Upper lobe of right lung (tissue), 1 donor: Measurements from ENCODE around the gene OR14I1. TPM values are rescaled to one million over a fixed set of nuclear protein-coding genes. Genes with fewer than 3 reads are reported as not detected.

Experiments
- ATAC-seq: fragments of 200-7000 bp; cut with Tn5 transposase; one replicate; pipeline ENCODE4 v1.9.1; 2020; ENCODE audit warnings: mild to moderate bottlenecking, moderate library complexity
- DNase-seq: peaks from one replicate; pipeline ENCODE4 v3.0.0-alpha.2; 2020
- H3K27ac ChIP-seq: fragments of 200-600 bp; one replicate; pipeline ENCODE4 v1.8.0; 2022
- H3K27me3 ChIP-seq: fragments of 200-600 bp; one replicate; pipeline ENCODE4 v1.8.0; 2022; ENCODE audit warnings: mild to moderate bottlenecking
- H3K36me3 ChIP-seq: fragments of 200-600 bp; one replicate; pipeline ENCODE4 v1.8.0; 2022
- H3K4me1 ChIP-seq: fragments of 200-600 bp; one replicate; pipeline ENCODE4 v1.8.0; 2022
- H3K4me3 ChIP-seq: fragments of 200-600 bp; one replicate; pipeline ENCODE4 v1.8.0; 2022; ENCODE audit warnings: mild to moderate bottlenecking
- H3K9me3 ChIP-seq: fragments of 200-600 bp; one replicate; pipeline ENCODE4 v1.8.0; 2022
- intact Hi-C: fragments of 100-400 bp; cut with DNase I; formaldehyde crosslinking; loops from one replicate; pipeline ENCODE4 v1.11.0; 2022
- total RNA-seq: library from RNA; stranded (reverse); fragmentation: NEBNext Ultra II Directional; extraction: Animal tissue kit (Norgen Biotek cat#: 25700); gene quantifications from one replicate; pipeline ENCODE4 v1.2.1, GENCODE V29; 2021
- TF ChIP-seq, protein P1 (sequence below): fragments of 200-600 bp; IDR thresholded peaks from one replicate; pipeline ENCODE4 v1.8.0; 2022; ENCODE audit warnings: antibody characterized with exemption
- donor health status: DM: no; HTN: yes; CAD: no; lungs with severe emphysema.

Gene OR14I1
- total RNA-seq, 1 donor from 2014 or later = not detected

DNA sequence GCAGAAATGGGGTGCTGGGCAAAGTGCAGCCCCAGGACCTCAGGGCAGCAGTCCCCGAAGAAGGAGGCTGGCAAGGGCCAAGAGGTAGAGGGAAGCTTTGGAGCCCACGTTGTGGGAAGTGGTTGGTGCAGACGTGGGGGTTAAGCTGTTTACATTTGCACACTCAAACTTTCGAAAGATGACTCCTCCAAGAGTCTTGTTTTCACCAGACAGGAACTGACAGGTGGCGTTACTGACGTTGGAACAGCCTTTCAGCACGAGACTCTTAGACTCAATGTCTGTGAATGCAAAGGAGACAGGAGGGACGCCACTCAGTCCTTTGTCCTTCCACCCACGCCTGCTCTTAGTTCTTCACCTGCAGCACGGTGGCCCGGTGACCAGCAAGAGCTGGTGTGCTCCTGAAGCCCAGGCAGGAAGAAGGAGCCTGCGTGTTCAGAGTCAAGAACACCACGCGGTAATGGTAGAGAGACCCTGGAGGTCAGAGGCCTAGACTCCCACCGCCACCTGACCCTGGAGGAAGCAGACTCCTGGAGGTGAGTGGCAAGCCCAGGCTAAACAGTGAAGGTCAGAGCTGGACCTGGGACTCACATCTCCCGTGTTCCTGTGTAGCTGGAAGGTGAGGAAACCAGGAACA lies 37.1 kb upstream of the OR14I1 start:
- TF ChIP-seq, protein P1, sequence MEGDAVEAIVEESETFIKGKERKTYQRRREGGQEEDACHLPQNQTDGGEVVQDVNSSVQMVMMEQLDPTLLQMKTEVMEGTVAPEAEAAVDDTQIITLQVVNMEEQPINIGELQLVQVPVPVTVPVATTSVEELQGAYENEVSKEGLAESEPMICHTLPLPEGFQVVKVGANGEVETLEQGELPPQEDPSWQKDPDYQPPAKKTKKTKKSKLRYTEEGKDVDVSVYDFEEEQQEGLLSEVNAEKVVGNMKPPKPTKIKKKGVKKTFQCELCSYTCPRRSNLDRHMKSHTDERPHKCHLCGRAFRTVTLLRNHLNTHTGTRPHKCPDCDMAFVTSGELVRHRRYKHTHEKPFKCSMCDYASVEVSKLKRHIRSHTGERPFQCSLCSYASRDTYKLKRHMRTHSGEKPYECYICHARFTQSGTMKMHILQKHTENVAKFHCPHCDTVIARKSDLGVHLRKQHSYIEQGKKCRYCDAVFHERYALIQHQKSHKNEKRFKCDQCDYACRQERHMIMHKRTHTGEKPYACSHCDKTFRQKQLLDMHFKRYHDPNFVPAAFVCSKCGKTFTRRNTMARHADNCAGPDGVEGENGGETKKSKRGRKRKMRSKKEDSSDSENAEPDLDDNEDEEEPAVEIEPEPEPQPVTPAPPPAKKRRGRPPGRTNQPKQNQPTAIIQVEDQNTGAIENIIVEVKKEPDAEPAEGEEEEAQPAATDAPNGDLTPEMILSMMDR = no peak
- no peaks in the 10 kb centered on the region for H3K4me1 ChIP-seq
- H3K27ac ChIP-seq = no peak overlapping the region
- H3K36me3 ChIP-seq = no peaks in the 10 kb centered on the region
- H3K9me3 ChIP-seq = no peaks in the 10 kb centered on the region
- DNase-seq (peak; percentile 29), ATAC-seq (peak; percentile 40)
- H3K27me3 ChIP-seq = no peaks in the 10 kb centered on the region
- intact Hi-C loops = no loop called here
- no peak overlapping the region for H3K4me3 ChIP-seq

DNA sequence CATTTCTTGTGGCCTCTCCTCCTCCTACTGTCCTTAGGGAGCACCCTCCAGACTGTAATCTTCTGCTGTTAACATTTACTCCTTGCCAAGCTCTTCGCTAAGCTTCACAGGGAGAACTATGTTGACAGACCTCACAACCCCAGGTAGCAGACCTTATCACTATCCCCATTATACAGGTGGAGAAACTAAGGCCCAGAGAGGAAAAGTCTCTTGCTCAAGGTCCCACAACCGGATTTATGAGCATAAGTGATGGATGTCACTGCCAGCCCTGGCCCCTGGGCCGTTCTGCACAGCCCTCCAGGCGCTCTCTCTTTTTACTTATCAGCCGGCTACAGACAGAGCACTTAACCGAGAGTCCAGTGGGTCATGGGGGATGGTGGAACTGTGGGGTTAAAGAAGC lies 34.9 kb upstream of the OR14I1 start:
- peak; percentile 23 for DNase-seq

DNA sequence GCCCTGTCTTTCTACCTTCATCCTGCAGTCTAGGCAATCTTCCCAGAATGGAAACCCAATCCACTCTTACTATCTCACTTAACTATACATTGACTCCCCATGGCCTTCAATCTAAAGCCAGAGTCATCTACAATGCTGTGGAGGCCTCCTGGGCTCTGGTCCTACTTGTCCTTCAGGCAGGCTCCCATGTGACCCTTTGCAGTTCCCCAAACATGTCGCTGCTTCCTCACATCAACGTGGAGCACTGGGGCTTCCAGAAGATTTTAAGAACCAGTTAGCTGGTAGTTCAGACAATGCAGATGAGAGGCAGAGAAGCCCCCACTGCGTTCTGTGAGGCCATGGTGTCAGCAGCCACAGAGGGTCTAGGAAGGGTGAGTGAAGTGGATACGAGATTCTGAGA lies 34.4 kb upstream of the OR14I1 start:
- H3K27me3 ChIP-seq = no peaks in the 10 kb centered on the region
- peak; percentile 34 for DNase-seq
- no peaks in the 10 kb centered on the region for H3K36me3 ChIP-seq
- H3K4me1 ChIP-seq = no peaks in the 10 kb centered on the region
- H3K9me3 ChIP-seq = no peaks in the 10 kb centered on the region
- H3K4me3 ChIP-seq = no peak overlapping the region
- intact Hi-C loops = no loop called here
- TF ChIP-seq, protein P1 = no peak
- ATAC-seq = peak; percentile 47
- no peak overlapping the region for H3K27ac ChIP-seq

More for the DNA sequence above, 34.9 kb upstream of the OR14I1 start:
- no peak overlapping the region for H3K27ac ChIP-seq
- H3K36me3 ChIP-seq = no peaks in the 10 kb centered on the region
- no peaks in the 10 kb centered on the region for H3K4me1 ChIP-seq
- ATAC-seq = no peak
- H3K4me3 ChIP-seq = no peak overlapping the region
- H3K27me3 ChIP-seq = no peaks in the 10 kb centered on the region
- TF ChIP-seq, protein P1 = no peak
- intact Hi-C loops = no loop called here
- no peaks in the 10 kb centered on the region for H3K9me3 ChIP-seq

DNA sequence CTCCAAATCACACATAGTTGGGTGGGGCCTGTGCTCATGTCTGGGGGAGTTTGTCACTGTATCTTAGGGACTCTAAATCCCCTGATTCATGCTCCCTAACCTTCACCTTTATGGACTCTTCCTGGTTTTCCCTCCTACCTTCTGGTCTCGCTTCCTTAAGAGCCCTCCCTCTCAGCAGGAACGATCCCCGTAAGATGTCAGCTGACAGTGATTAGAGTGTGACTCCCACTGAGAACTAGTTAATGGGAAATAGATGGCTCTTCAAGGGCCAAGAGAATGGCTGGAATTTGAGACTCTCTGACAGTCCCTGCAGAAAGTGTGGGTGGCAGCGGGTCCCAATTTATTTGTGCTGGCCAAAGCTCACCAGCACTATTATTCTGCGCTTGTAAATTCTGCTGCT lies 31.0 kb upstream of the OR14I1 start:
- Histone ChIP-seq H3K36me3 (no peaks in the 10 kb centered on the region), H3K27ac (no peak overlapping the region), H3K4me3 (no peak overlapping the region), H3K27me3 (no peaks in the 10 kb centered on the region), H3K9me3 (no peaks in the 10 kb centered on the region), H3K4me1 (no peaks in the 10 kb centered on the region)
- TF ChIP-seq, protein P1 = no peak
- intact Hi-C loops = no loop called here
- DNase-seq = no peak
- ATAC-seq = no peak

DNA sequence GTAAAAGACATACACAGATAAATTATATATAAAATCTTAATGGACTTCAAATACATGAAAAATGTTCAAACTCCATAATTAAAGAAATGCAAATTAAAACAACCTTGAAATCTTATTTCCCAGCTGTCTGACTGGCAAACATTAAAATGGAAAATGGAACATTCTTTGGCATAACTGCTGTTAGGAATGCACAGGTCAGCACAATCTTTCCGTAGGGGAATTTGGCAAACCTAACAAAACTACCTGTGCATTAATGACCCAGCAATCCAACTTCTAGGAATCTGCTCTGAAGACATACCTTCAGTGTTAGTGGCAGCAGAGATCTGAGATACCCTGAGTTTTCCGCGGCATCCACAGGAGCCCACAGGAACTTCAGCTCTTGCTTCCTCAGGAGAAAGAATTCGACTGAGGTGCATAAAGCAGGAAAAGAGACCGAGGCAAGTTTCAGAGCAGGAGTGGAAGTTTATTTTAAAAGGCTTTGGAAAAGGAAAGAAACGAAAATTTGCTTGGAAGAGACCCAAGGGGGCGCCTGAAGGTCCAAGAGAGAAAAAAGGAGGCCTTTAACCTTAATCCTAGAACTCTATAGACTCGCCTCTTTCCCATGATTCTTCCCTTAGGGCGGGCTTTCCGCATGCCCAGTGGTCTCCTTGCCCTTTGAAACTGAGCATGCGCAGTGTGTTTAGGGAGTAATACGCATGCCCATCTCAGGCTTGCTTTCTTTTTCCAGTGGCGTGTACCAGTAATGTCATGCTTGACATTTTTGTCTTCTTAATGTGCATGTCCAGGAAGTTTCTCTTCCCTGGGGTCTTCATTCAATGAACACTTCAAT lies 28.2 kb upstream of the OR14I1 start:
- intact Hi-C loops = no loop called here
- Histone ChIP-seq H3K27ac (no peak overlapping the region), H3K9me3 (no peaks in the 10 kb centered on the region), H3K36me3 (no peaks in the 10 kb centered on the region), H3K4me3 (no peak overlapping the region), H3K4me1 (no peaks in the 10 kb centered on the region), H3K27me3 (no peaks in the 10 kb centered on the region)
- TF ChIP-seq, protein P1 = no peak
- no peak for DNase-seq
- ATAC-seq = no peak
